Activated T-cell treated with anti-CD3 and anti-CD28 coated beads, Interleukin-2, amount 50 U/mL, for 4 hours (primary cell): ENCODE measurements around the gene KRTAP10-5. TPM values are rescaled to one million over a fixed set of nuclear protein-coding genes. Genes with fewer than 3 reads are reported as not detected.
A peak's percentile ranks its signal among the peaks of the same experiment; 100 is the strongest.
"Not testable (repeated sequence)": the region's sequence is repeated elsewhere in the genome, so short reads cannot be mapped to it uniquely, and the experiment has no call there.

Experiments
- ATAC-seq, 2 donors: fragments of 200-7000 bp; cut with Tn5 transposase; one replicate each; pipeline ENCODE4 v1.10.0; 2021
- DNase-seq: peaks from one replicate; pipeline ENCODE4 v3.0.0-alpha.2; 2020
- H3K27me3 Mint-ChIP-seq: one replicate; pipeline ENCODE4 v1.8.0; 2021; ENCODE audit warnings: low read depth, mixed read lengths
- H3K36me3 Mint-ChIP-seq: one replicate; pipeline ENCODE4 v1.8.0; 2022; ENCODE audit warnings: mixed read lengths; ENCODE audit not compliant: insufficient read depth
- H3K4me1 Mint-ChIP-seq: one replicate; pipeline ENCODE4 v1.8.0; 2021; ENCODE audit warnings: low read depth, mixed read lengths
- H3K4me3 Mint-ChIP-seq: one replicate; pipeline ENCODE4 v1.8.0; 2021; ENCODE audit warnings: mild to moderate bottlenecking, moderate library complexity, mixed read lengths
- H3K9me3 Mint-ChIP-seq: one replicate; pipeline ENCODE4 v1.8.0; 2021; ENCODE audit warnings: mixed read lengths
- total RNA-seq, 3 donors: library from RNA; stranded (reverse); gene quantifications; one replicate each; pipeline ENCODE4 v1.2.1, GENCODE V29; 2021

KRTAP10-5 gene
- total RNA-seq, 3 donors from 2014 or later = not detected

- DNase-seq, H3K36me3 Mint-ChIP-seq, H3K4me3 Mint-ChIP-seq, H3K4me1 Mint-ChIP-seq, ATAC-seq, H3K9me3 Mint-ChIP-seq: not testable (repeated sequence)
- H3K27me3 Mint-ChIP-seq = peaks cover 20% of the 10 kb centered on the region
Observed at GRCh38 chr21:44590897-44591800, 10.7 kb upstream of the KRTAP10-5 start.

GRCh38 chr21:44590311-44590721 lies 9.9 kb upstream of the KRTAP10-5 start:
- Mint-ChIP-seq H3K36me3 (no peaks in the 10 kb centered on the region), H3K27me3 (peaks cover 25% of the 10 kb centered on the region), H3K9me3 (no peaks in the 10 kb centered on the region), H3K4me1 (peaks cover 2% of the 10 kb centered on the region), H3K4me3 (no peak overlapping the region)
- DNase-seq (no peak), ATAC-seq (no peak)

GRCh38 chr21:44589586-44590305 lies 9.3 kb upstream of the KRTAP10-5 start:
- Mint-ChIP-seq H3K4me3 (no peak overlapping the region), H3K9me3 (no peaks in the 10 kb centered on the region), H3K36me3 (no peaks in the 10 kb centered on the region), H3K4me1 (peaks cover 2% of the 10 kb centered on the region), H3K27me3 (peaks cover 25% of the 10 kb centered on the region)
- DNase-seq (no peak), ATAC-seq (no peak)

- no peak for DNase-seq
- ATAC-seq = no peak
- no peaks in the 10 kb centered on the region for H3K36me3 Mint-ChIP-seq
- peaks cover 28% of the 10 kb centered on the region for H3K27me3 Mint-ChIP-seq
- no peak overlapping the region for H3K4me3 Mint-ChIP-seq
- H3K4me1 Mint-ChIP-seq = peaks cover 6% of the 10 kb centered on the region
- no peaks in the 10 kb centered on the region for H3K9me3 Mint-ChIP-seq
Observed at GRCh38 chr21:44589094-44589493, 8.7 kb upstream of the KRTAP10-5 start.

GRCh38 chr21:44585892-44586291 lies 5.5 kb upstream of the KRTAP10-5 start:
- Mint-ChIP-seq H3K27me3 (peaks cover 25% of the 10 kb centered on the region), H3K4me3 (no peak overlapping the region), H3K36me3 (no peaks in the 10 kb centered on the region), H3K4me1 (peaks cover 17% of the 10 kb centered on the region), H3K9me3 (peaks cover 11% of the 10 kb centered on the region)
- ATAC-seq (no peak), DNase-seq (no peak)

- Mint-ChIP-seq H3K4me1 (peaks cover 17% of the 10 kb centered on the region), H3K27me3 (peaks cover 21% of the 10 kb centered on the region), H3K9me3 (peaks cover 12% of the 10 kb centered on the region), H3K4me3 (no peak overlapping the region), H3K36me3 (no peaks in the 10 kb centered on the region)
- DNase-seq (no peak), ATAC-seq (peak; percentile 63 to 82)
Observed at GRCh38 chr21:44583800-44584147, 3.4 kb upstream of the KRTAP10-5 start.

- no peak for DNase-seq
- ATAC-seq = no peak
- Mint-ChIP-seq H3K36me3 (no peaks in the 10 kb centered on the region), H3K27me3 (peaks cover 21% of the 10 kb centered on the region), H3K4me3 (no peak overlapping the region), H3K4me1 (peaks cover 17% of the 10 kb centered on the region), H3K9me3 (peaks cover 12% of the 10 kb centered on the region)
Observed at GRCh38 chr21:44583089-44583799, 2.8 kb upstream of the KRTAP10-5 start.

GRCh38 chr21:44582055-44582454 lies 1.7 kb upstream of the KRTAP10-5 start:
- ATAC-seq (no peak), DNase-seq (no peak)
- H3K36me3 Mint-ChIP-seq = peaks cover 2% of the 10 kb centered on the region
- H3K27me3 Mint-ChIP-seq = peaks cover 18% of the 10 kb centered on the region
- no peak overlapping the region for H3K4me3 Mint-ChIP-seq
- H3K9me3 Mint-ChIP-seq = peaks cover 19% of the 10 kb centered on the region
- H3K4me1 Mint-ChIP-seq = peaks cover 17% of the 10 kb centered on the region

- no peak for ATAC-seq
- Mint-ChIP-seq H3K4me3 (no peak overlapping the region), H3K36me3 (peaks cover 2% of the 10 kb centered on the region)
Observed at GRCh38 chr21:44581158-44581557, 754 bp upstream of the KRTAP10-5 start.

GRCh38 chr21:44579833-44580144 lies 615 bp downstream of the KRTAP10-5 start:
- Mint-ChIP-seq H3K4me3 (no peak overlapping the region), H3K36me3 (peaks cover 2% of the 10 kb centered on the region), H3K9me3 (peaks cover 19% of the 10 kb centered on the region), H3K4me1 (peaks cover 17% of the 10 kb centered on the region), H3K27me3 (peaks cover 6% of the 10 kb centered on the region)
- DNase-seq = no peak
- no peak for ATAC-seq

More at GRCh38 chr21:44581158-44581557, 754 bp upstream of the KRTAP10-5 start:
- no peak for DNase-seq
- peaks cover 10% of the 10 kb centered on the region for H3K27me3 Mint-ChIP-seq
- peaks cover 17% of the 10 kb centered on the region for H3K4me1 Mint-ChIP-seq
- peaks cover 19% of the 10 kb centered on the region for H3K9me3 Mint-ChIP-seq

- Mint-ChIP-seq H3K36me3 (peaks cover 2% of the 10 kb centered on the region), H3K4me3 (no peak overlapping the region), H3K27me3 (peaks cover 4% of the 10 kb centered on the region), H3K4me1 (peaks cover 18% of the 10 kb centered on the region), H3K9me3 (peaks cover 19% of the 10 kb centered on the region)
- no peak for ATAC-seq
- DNase-seq = no peak
Observed at GRCh38 chr21:44579056-44579832, 1.2 kb downstream of the KRTAP10-5 start.

- H3K36me3 Mint-ChIP-seq = peaks cover 2% of the 10 kb centered on the region
- H3K27me3 Mint-ChIP-seq = peaks cover 4% of the 10 kb centered on the region
- H3K9me3 Mint-ChIP-seq = peaks cover 19% of the 10 kb centered on the region
- peaks cover 11% of the 10 kb centered on the region for H3K4me1 Mint-ChIP-seq
- no peak for DNase-seq
- no peak for ATAC-seq
- H3K4me3 Mint-ChIP-seq = no peak overlapping the region
Observed at GRCh38 chr21:44578371-44579055, 1.9 kb downstream of the KRTAP10-5 start.

- peaks cover 10% of the 10 kb centered on the region for H3K27me3 Mint-ChIP-seq
- no peak for DNase-seq
- ATAC-seq = no peak
- no peak overlapping the region for H3K4me3 Mint-ChIP-seq
- H3K4me1 Mint-ChIP-seq = peaks cover 4% of the 10 kb centered on the region
- H3K9me3 Mint-ChIP-seq = peaks cover 14% of the 10 kb centered on the region
- H3K36me3 Mint-ChIP-seq = peaks cover 2% of the 10 kb centered on the region
Observed at GRCh38 chr21:44576025-44576420, 4.4 kb downstream of the KRTAP10-5 start.
